OCI-LY7 (cell line): Measurements from ENCODE around the gene BMPR1B. TPM values are rescaled to one million over a fixed set of nuclear protein-coding genes. Genes with fewer than 3 reads are reported as not detected.
"Not testable (repeated sequence)": the region's sequence is repeated elsewhere in the genome, so short reads cannot be mapped to it uniquely, and the experiment has no call there.

ENCODE experiments used
- BruUV-seq: library from RNA; stranded (reverse); fragments of 400-500 nt; replicated peaks from 2 replicates; lab custom pipeline; 2021; lab: Mats Ljungman, UMichigan
- CTCF ChIA-PET: fragments of 300-600 bp; sonication (Branson Sonifier 250); formaldehyde crosslinking; loops from one replicate; lab custom pipeline; 2022; ENCODE audit warnings: antibody characterized with exemption; ENCODE audit not compliant: unreplicated experiment; lab: Charles Lee
- POLR2A ChIA-PET: fragments of 300-600 bp; sonication (Branson Sonifier 250); formaldehyde crosslinking; loops from one replicate; lab custom pipeline; 2022; ENCODE audit warnings: antibody characterized with exemption; lab: Charles Lee
- DNase-seq: peaks from one replicate; pipeline ENCODE4 v3.0.0-alpha.2; 2015; ENCODE audit warnings: low spot score
- H2AFZ ChIP-seq: fragments of 200-600 bp; sonication (generic), shearing (Covaris generic); 2 replicates; pipeline ENCODE4 v1.6.1; 2014; ENCODE audit warnings: mild to moderate bottlenecking, antibody characterized with exemption, low read length, moderate library complexity
- H3K27ac ChIP-seq: fragments of 200-600 bp; sonication (generic); 2 replicates; pipeline ENCODE4 v1.5.1; 2014; ENCODE audit warnings: mixed run types, low read depth, mild to moderate bottlenecking, moderate library complexity, low read length, inconsistent platforms; ENCODE audit not compliant: poor library complexity, severe bottlenecking
- H3K36me3 ChIP-seq: fragments of 200-600 bp; sonication (generic); 2 replicates; pipeline ENCODE4 v1.6.1; 2014; ENCODE audit warnings: mild to moderate bottlenecking, antibody characterized with exemption, low read length, moderate library complexity, mixed read lengths; ENCODE audit not compliant: insufficient read depth
- H3K4me1 ChIP-seq: fragments of 200-600 bp; sonication (generic); 2 replicates; pipeline ENCODE4 v1.5.1; 2014; ENCODE audit warnings: mild to moderate bottlenecking, low read length; ENCODE audit not compliant: insufficient read depth, poor library complexity, severe bottlenecking
- H3K4me2 ChIP-seq: fragments of 200-600 bp; sonication (generic); 2 replicates; pipeline ENCODE4 v1.6.1; 2014; ENCODE audit warnings: mild to moderate bottlenecking, low read length
- H3K4me3 ChIP-seq: fragments of 200-600 bp; sonication (generic); 2 replicates; pipeline ENCODE4 v1.5.1; 2014; ENCODE audit warnings: mild to moderate bottlenecking, low read depth, low read length; ENCODE audit not compliant: poor library complexity, severe bottlenecking
- H3K79me2 ChIP-seq: fragments of 200-600 bp; sonication (generic); 2 replicates; pipeline ENCODE4 v1.6.1; 2016; ENCODE audit warnings: low read depth, mild to moderate bottlenecking, low read length, moderate library complexity, mixed read lengths; ENCODE audit not compliant: insufficient read depth
- H3K9me2 ChIP-seq: fragments of 200-600 bp; sonication (generic); 2 replicates; pipeline ENCODE4 v1.6.1; 2016; ENCODE audit warnings: mild to moderate bottlenecking, low read length, mixed read lengths; ENCODE audit not compliant: insufficient read depth
- H3K9me3 ChIP-seq: fragments of 200-600 bp; sonication (generic); 2 replicates; pipeline ENCODE4 v1.6.1; 2014; ENCODE audit warnings: mild to moderate bottlenecking, mixed run types, low read length, mixed read lengths
- H4K20me1 ChIP-seq: fragments of 200-600 bp; sonication (generic); 2 replicates; pipeline ENCODE4 v1.6.1; 2014; ENCODE audit warnings: mild to moderate bottlenecking, antibody characterized with exemption, low read length, moderate library complexity, mixed read lengths; ENCODE audit not compliant: insufficient read depth
- EZH2phosphoT487 ChIP-seq: fragments of 200-600 bp; sonication (generic); IDR thresholded peaks from 2 replicates; pipeline ENCODE4 v1.6.1; 2018; ENCODE audit warnings: low read depth, borderline replicate concordance, mild to moderate bottlenecking, mixed run types, antibody characterized with exemption, low read length, moderate library complexity, mixed read lengths
- intact Hi-C: fragments of 100-400 bp; cut with micrococcal nuclease; formaldehyde crosslinking; loops from one replicate; pipeline ENCODE4 v1.10.0; 2022; ENCODE audit not compliant: unreplicated experiment
- total RNA-seq, 2 experiments: library from RNA; depleted of rRNA in 1 of 2; stranded (reverse); fragments of >200 nt in 1 of 2; shearing (Covaris generic) in 1 of 2; gene quantifications; 2 replicates each; pipeline ENCODE4 v1.2.3, GENCODE V29; 2014 to 2022
- TF ChIP-seq, protein P1 (sequence below): fragments of 200-600 bp; sonication (generic); conservative IDR thresholded peaks from 2 replicates; pipeline ENCODE4 v1.5.1; 2014; ENCODE audit warnings: mild to moderate bottlenecking, antibody characterized with exemption, low read length, moderate library complexity, mixed read lengths

Gene BMPR1B
- total RNA-seq, 2 experiments from 2014 or later: not detected

DNA sequence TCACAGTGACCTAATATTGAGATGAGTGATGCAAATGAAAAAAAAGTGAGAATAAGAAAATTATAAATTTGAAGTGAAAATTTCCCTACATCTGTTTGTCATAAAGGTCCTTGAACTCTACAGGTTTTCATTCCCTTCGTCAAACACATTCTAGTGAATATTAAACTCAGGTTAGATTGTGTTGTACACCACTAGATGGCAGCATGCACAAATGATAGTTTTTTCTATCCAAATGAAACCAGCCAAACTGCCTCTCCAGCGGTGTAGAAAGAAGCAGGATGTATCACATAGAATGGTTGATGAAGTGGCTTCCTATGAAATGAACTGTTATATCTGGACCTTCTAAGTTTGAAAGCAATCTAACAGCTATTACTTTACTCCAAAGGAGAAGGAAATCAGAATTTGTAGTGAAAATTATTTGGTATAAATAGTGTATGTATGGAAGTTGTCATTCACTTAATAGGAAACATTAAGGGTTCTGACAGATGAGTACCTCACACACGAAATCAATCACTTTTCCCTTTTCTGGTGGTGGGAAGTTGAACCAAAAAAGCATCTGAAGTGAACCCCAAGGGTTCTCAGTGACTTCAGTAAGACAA, 408.3 kb downstream of the BMPR1B start:
- POLR2A ChIA-PET: interaction anchor here (0.6 kb wide), 1 partner anchor 976 kb away, joined by 3 read pairs; no protein-coding TSS in a partner anchor
- Histone ChIP-seq H3K9me3 (no peaks in the 10 kb centered on the region), H4K20me1 (no peaks in the 10 kb centered on the region), H3K4me2 (peak overlapping the region; percentile 6; the same call in 1 of the 2 replicates), H2AFZ (peak overlapping the region; percentile 69), H3K9me2 (no peaks in the 10 kb centered on the region), H3K79me2 (no peaks in the 10 kb centered on the region), H3K36me3 (no peaks in the 10 kb centered on the region), H3K4me3 (no peak overlapping the region), H3K4me1 (peaks cover 35% of the 10 kb centered on the region), H3K27ac (no peak overlapping the region)
- CTCF ChIA-PET: no interaction called here
- TF ChIP-seq, protein P1, sequence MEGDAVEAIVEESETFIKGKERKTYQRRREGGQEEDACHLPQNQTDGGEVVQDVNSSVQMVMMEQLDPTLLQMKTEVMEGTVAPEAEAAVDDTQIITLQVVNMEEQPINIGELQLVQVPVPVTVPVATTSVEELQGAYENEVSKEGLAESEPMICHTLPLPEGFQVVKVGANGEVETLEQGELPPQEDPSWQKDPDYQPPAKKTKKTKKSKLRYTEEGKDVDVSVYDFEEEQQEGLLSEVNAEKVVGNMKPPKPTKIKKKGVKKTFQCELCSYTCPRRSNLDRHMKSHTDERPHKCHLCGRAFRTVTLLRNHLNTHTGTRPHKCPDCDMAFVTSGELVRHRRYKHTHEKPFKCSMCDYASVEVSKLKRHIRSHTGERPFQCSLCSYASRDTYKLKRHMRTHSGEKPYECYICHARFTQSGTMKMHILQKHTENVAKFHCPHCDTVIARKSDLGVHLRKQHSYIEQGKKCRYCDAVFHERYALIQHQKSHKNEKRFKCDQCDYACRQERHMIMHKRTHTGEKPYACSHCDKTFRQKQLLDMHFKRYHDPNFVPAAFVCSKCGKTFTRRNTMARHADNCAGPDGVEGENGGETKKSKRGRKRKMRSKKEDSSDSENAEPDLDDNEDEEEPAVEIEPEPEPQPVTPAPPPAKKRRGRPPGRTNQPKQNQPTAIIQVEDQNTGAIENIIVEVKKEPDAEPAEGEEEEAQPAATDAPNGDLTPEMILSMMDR: peak; percentile 87
- TF ChIP-seq EZH2phosphoT487: no peak
- intact Hi-C loops: no loop called here
- no TSS peak for BruUV-seq
- DNase-seq: peak; percentile 83

- Histone ChIP-seq H4K20me1 (no peaks in the 10 kb centered on the region), H3K36me3 (no peaks in the 10 kb centered on the region), H3K4me1 (peaks cover 35% of the 10 kb centered on the region), H2AFZ (0 out of 2 replicates have a peak overlapping the region, but pooled peaks have one; percentile 23), H3K9me3 (no peaks in the 10 kb centered on the region), H3K27ac (no peak overlapping the region), H3K4me2 (no peak overlapping the region), H3K79me2 (no peaks in the 10 kb centered on the region), H3K4me3 (no peak overlapping the region), H3K9me2 (no peaks in the 10 kb centered on the region)
- intact Hi-C loops: no loop called here
- BruUV-seq: no TSS peak
- peak; percentile 50 for DNase-seq
- CTCF ChIA-PET: no interaction called here
- TF ChIP-seq, protein P1: peak; percentile 66
- TF ChIP-seq EZH2phosphoT487: no peak
- POLR2A ChIA-PET: no interaction called here
These were observed 410.1 kb downstream of the BMPR1B start for GRCh38 chr4:95167805-95168204.

- no peaks in the 10 kb centered on the region for H4K20me1 ChIP-seq
- intact Hi-C loops: no loop called here
- no TSS peak for BruUV-seq
- no peaks in the 10 kb centered on the region for H3K36me3 ChIP-seq
- peaks cover 35% of the 10 kb centered on the region for H3K4me1 ChIP-seq
- no peak overlapping the region for H3K4me2 ChIP-seq
- H3K4me3 ChIP-seq: no peak overlapping the region
- DNase-seq: no peak
- H2AFZ ChIP-seq: peak overlapping the region; percentile 40; the same call in 1 of the 2 replicates
- TF ChIP-seq, protein P1: no peak
- no peak for TF ChIP-seq EZH2phosphoT487
- no peak overlapping the region for H3K27ac ChIP-seq
- ChIA-PET POLR2A (interaction anchor here (0.8 kb wide), 1 partner anchor 14 kb away, joined by 3 read pairs; no protein-coding TSS in a partner anchor), CTCF (no interaction called here)
- no peaks in the 10 kb centered on the region for H3K9me3 ChIP-seq
- no peaks in the 10 kb centered on the region for H3K79me2 ChIP-seq
- H3K9me2 ChIP-seq: no peaks in the 10 kb centered on the region
These were observed 412.4 kb downstream of the BMPR1B start for GRCh38 chr4:95170176-95170575.

DNA sequence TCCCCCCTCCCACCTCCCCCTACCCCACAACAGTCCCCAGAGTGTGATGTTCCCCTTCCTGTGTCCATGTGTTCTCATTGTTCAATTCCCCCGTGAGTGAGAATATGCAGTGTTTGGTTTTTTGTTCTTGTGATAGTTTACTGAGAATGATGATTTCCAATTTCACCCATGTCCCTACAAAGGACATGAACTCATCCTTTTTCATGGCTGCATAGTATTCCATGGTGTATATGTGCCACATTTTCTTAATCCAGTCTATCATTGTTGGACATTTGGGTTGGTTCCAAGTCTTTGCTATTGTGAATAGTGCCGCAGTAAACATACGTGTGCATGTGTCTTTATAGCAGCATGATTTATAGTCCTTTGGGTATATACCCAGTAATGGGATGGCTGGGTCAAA, 413.6 kb downstream of the BMPR1B start:
- H3K27ac ChIP-seq, H2AFZ ChIP-seq, CTCF ChIA-PET, H3K4me3 ChIP-seq, H3K36me3 ChIP-seq, DNase-seq, intact Hi-C loops, H3K9me3 ChIP-seq, BruUV-seq, H4K20me1 ChIP-seq, H3K79me2 ChIP-seq, H3K9me2 ChIP-seq, H3K4me2 ChIP-seq, POLR2A ChIA-PET: not testable (repeated sequence)
- H3K4me1 ChIP-seq: peaks cover 35% of the 10 kb centered on the region
